GM23248 (cell line): ENCODE measurements around the gene PKNOX2.

ENCODE experiments used
- EZH2 ChIP-seq: fragments of 200-600 bp; sonication (generic); IDR thresholded peaks from 2 replicates; pipeline ENCODE4 v1.6.1; 2018; ENCODE audit warnings: antibody characterized with exemption, mild to moderate bottlenecking; ENCODE audit not compliant: insufficient read depth, poor library complexity, severe bottlenecking
- EZH2phosphoT487 ChIP-seq: fragments of 200-600 bp; sonication (generic); IDR thresholded peaks from 2 replicates; pipeline ENCODE4 v1.6.1; 2018; ENCODE audit warnings: antibody characterized with exemption, moderate library complexity, mild to moderate bottlenecking, low read depth; ENCODE audit not compliant: insufficient read depth

DNA sequence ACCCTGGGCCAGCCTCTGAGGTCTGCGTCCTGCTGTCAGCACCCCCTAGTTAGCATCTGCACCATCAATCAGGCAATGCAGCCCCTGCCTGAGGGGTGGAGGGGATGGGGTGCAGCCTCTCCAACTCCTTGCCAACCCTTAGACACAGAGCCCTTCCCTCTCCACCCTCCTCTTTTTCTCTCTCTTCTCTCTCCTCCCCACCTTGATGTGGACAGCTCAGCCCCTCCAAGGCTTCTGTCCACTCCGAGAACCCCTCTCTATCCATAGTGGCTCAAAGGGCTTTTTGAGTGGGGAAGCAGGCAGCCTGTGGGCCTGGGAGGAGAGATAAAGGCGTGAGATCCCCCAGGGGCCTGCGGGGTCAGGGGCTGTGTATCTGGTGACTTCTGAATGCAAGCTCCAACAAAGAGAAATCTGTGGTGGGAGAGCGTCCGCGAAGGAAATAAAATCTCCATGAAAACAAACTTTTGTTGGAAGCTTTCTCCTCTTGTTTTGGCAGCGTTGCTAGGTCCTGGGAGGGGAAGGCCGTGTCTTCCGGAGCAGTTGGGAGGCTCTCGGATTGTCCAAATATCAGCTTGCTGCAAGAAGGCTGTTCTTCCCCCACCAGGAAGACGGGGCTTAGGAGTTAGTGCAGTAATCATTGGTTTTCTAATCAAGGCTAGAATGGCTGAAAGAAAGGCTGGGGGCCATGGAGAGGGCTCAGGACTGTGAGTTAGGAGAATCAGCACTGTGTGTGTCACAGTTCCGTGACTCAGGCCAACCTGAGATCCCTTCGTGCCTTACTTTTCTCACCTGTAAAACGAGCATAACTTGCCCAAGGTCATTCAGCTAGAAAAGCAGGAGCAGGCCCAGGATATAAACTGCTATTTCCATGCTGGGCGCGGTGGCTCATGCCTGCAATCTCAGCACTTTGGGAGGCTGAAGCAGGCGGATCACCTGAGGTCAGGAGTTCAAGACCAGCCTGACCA lies 50.3 kb downstream of the PKNOX2 start:
- TF ChIP-seq EZH2 (no peak), EZH2phosphoT487 (no peak)
